ENCODE measurements around the gene PDE9A. TPM values are rescaled to one million over a fixed set of nuclear protein-coding genes. Genes with fewer than 3 reads are reported as not detected.

Gene PDE9A
- total RNA-seq, 1 donor from 2014 or later: 1.6 TPM

GRCh38 chr21:42650033-42650370, 3.4 kb upstream of the PDE9A start:
- no peak overlapping the region for H3K4me3 ChIP-seq (ENCODE audit: low read depth, low read length)
- no peak for FAIRE-seq
- H3K36me3 ChIP-seq (ENCODE audit: control insufficient read depth, insufficient read depth, low read length): no peaks in the 10 kb centered on the region
- H3K27me3 ChIP-seq (ENCODE audit: control insufficient read depth, insufficient read depth, low read length): peaks cover 16% of the 10 kb centered on the region
- DNase-seq (ENCODE audit: low read depth): no peak
- no peak for TF ChIP-seq CTCF (IDR thresholded peaks at IDR 0.05; ENCODE audit: insufficient read depth, low read length, severe bottlenecking)

- Histone ChIP-seq H3K4me3 (ENCODE audit: low read depth, low read length) (no peak overlapping the region), H3K27me3 (ENCODE audit: control insufficient read depth, insufficient read depth, low read length) (peaks cover 23% of the 10 kb centered on the region), H3K36me3 (ENCODE audit: control insufficient read depth, insufficient read depth, low read length) (no peaks in the 10 kb centered on the region)
- FAIRE-seq (peak; percentile 40), DNase-seq (ENCODE audit: low read depth) (no peak)
- no peak for TF ChIP-seq CTCF (IDR thresholded peaks at IDR 0.05; ENCODE audit: insufficient read depth, low read length, severe bottlenecking)
These were observed 2.7 kb upstream of the PDE9A start for GRCh38 chr21:42650441-42651421.

- Histone ChIP-seq H3K4me3 (ENCODE audit: low read depth, low read length) (no peak overlapping the region), H3K27me3 (ENCODE audit: control insufficient read depth, insufficient read depth, low read length) (peaks cover 23% of the 10 kb centered on the region), H3K36me3 (ENCODE audit: control insufficient read depth, insufficient read depth, low read length) (no peaks in the 10 kb centered on the region)
- DNase-seq (ENCODE audit: low read depth) (no peak), FAIRE-seq (no peak)
- no peak for TF ChIP-seq CTCF (IDR thresholded peaks at IDR 0.05; ENCODE audit: insufficient read depth, low read length, severe bottlenecking)
These were observed 1.7 kb upstream of the PDE9A start for GRCh38 chr21:42651515-42652401.

- H3K36me3 ChIP-seq (ENCODE audit: control insufficient read depth, insufficient read depth, low read length): no peaks in the 10 kb centered on the region
- DNase-seq (ENCODE audit: low read depth) (no peak), FAIRE-seq (no peak)
- peaks cover 23% of the 10 kb centered on the region for H3K27me3 ChIP-seq (ENCODE audit: control insufficient read depth, insufficient read depth, low read length)
- H3K4me3 ChIP-seq (ENCODE audit: low read depth, low read length): no peak overlapping the region
- TF ChIP-seq CTCF (IDR thresholded peaks at IDR 0.05; ENCODE audit: insufficient read depth, low read length, severe bottlenecking): peak; percentile 16
These were observed 742 bp upstream of the PDE9A start for GRCh38 chr21:42652527-42653230.

GRCh38 chr21:42654179-42654912, 925 bp downstream of the PDE9A start:
- H3K4me3 ChIP-seq (ENCODE audit: low read depth, low read length): peak overlapping the region; percentile 37
- TF ChIP-seq CTCF (IDR thresholded peaks at IDR 0.05; ENCODE audit: insufficient read depth, low read length, severe bottlenecking): no peak
- H3K27me3 ChIP-seq (ENCODE audit: control insufficient read depth, insufficient read depth, low read length): peaks cover 23% of the 10 kb centered on the region
- no peaks in the 10 kb centered on the region for H3K36me3 ChIP-seq (ENCODE audit: control insufficient read depth, insufficient read depth, low read length)
- FAIRE-seq (no peak), DNase-seq (ENCODE audit: low read depth) (no peak)
